HG03442 (cell line): ENCODE results near the gene TLX2.
A peak's percentile ranks its signal among the peaks of the same experiment; 100 is the strongest.
"Not testable (repeated sequence)": the region's sequence is repeated elsewhere in the genome, so short reads cannot be mapped to it uniquely, and the experiment has no call there.

ENCODE experiments used
- ATAC-seq: cut with Tn5 transposase; IDR thresholded peaks from one replicate; pipeline ENCODE4 v1.9.1; 2021; ENCODE audit warnings: mild to moderate bottlenecking, moderate library complexity; ENCODE audit not compliant: unreplicated experiment

TLX2 gene

DNA sequence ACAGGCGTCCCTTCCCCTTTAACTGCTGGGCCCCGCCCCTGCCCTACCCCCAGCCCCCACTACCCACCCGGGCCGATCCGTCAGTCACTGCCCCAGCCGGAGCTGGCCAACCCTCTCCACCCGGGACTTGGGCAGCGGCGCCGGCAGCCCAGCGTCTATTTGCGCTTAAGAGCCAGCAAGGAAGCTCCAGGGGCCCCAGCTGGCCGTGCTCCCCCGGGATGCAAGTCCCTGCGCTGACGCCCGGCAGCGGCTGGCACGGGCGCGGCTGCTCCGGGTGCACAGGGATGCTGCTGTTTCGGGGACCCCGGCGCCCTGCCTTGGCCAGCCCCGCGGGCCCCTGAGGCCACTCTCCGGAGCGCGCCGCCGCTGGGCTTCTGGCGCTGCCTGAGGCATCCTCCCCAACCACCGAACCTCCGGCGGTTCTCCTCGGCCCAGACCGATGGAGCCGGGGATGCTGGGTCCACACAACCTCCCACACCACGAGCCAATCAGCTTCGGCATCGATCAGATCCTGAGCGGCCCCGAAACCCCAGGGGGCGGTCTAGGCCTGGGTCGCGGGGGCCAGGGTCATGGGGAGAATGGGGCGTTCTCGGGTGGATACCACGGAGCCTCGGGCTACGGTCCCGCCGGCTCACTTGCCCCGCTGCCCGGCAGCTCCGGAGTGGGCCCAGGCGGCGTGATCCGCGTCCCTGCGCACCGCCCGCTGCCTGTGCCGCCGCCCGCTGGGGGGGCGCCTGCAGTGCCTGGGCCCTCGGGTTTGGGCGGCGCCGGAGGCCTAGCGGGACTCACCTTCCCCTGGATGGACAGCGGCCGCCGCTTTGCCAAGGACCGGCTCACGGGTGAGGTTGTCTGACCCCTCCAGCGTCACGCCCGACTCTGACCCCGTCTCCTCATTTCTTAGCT lies at the start of gene TLX2:
TLX2 (plus strand) TSS at position 83 of the 903 bp plus-strand sequence; CDS start at position 440, 357 bp downstream.
- no peak for ATAC-seq

GRCh38 chr2:74470742-74471141 lies 43.5 kb upstream of the TLX2 start:
- ATAC-seq, result not testable (repeated sequence)

GRCh38 chr2:74471332-74472065 lies 42.8 kb upstream of the TLX2 start:
- ATAC-seq, result no peak

- ATAC-seq, result peak; percentile 79
Observed at GRCh38 chr2:74472086-74472944, 41.9 kb upstream of the TLX2 start, which contains the start of gene MRPL53. TSS of gene MRPL53 (minus strand) at chr2:74472680. CDS start at chr2:74472660, 20 bp downstream.

- ATAC-seq, result peak; percentile 4
Observed at GRCh38 chr2:74472945-74473258, 41.3 kb upstream of the TLX2 start.

GRCh38 chr2:74474481-74474880 lies 39.8 kb upstream of the TLX2 start:
- no peak for ATAC-seq

- ATAC-seq, result no peak
Observed at GRCh38 chr2:74474899-74475298, 39.4 kb upstream of the TLX2 start.

DNA sequence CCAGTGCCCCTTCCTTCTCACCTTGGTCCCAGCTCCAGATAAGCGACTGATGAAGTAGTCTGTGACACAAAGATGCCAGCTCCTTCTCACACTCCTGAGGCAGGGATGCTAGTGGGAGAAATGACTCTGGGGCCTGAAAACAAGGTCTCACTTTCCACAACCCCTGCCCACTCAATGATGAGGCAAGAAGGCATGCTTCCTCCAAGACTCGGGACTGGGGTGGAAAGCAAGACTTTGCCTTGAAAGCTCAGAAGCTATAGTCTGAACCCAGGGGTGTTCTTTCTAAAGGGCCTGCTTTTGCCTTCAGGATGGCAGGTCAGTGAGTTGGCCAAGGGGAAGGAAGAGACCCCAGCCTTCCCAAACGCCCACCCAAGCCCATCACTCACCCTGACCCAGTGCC lies 32.8 kb upstream of the TLX2 start:
- no peak for ATAC-seq

GRCh38 chr2:74481961-74482800 lies 32.1 kb upstream of the TLX2 start:
- peak; percentile 34 for ATAC-seq

DNA sequence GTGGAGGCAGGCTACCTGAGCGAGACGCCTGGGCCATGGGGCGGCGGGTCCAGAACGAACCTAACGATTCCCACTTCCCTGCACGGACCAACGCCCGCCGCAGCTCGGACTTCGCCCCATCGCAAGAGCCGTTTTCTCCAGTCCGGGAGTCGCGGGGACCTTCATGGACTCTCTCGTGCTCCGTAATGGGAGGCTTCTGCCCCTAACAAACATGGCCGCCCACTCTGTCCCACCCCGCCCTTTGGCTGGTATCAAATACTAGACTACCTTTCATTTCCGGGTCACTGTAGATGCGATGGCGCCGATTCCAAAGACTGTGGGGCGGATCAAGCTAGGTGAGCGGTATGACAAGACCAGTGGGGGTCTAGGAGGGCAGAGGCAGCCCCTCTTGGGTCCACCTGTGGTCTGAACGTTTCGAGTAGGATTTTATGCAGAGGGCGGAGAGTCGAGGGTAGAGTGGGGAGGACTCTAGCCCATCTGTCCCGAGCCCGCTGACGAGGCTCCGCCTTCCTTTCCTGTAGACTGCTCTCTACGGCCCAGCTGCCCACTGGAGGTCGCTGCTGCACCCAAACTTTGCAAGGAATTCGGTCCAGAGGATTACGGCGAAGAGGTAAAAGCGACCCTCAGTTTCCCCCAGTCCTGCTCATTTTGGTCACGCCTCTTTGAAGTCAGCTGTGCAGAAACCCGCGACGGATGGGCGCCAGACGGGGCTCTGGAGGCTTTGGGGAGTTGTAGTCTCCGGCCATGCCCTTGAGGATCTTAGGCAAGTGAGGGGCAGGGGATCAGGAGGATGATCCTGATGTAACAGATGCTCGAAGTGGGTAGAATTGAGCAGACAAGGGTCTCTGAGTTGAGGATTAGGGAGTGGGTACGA lies 31.2 kb upstream of the TLX2 start, which contains the start of the genes CCDC142 and TTC31:
CCDC142 (minus strand) TSS at position 198 of the 874 bp plus-strand sequence; CDS start at position 37, 161 bp downstream.
TTC31 (plus strand) TSS at position 281 of the 874 bp plus-strand sequence; CDS start at position 296, 15 bp downstream.
- ATAC-seq, result peak; percentile 84

DNA sequence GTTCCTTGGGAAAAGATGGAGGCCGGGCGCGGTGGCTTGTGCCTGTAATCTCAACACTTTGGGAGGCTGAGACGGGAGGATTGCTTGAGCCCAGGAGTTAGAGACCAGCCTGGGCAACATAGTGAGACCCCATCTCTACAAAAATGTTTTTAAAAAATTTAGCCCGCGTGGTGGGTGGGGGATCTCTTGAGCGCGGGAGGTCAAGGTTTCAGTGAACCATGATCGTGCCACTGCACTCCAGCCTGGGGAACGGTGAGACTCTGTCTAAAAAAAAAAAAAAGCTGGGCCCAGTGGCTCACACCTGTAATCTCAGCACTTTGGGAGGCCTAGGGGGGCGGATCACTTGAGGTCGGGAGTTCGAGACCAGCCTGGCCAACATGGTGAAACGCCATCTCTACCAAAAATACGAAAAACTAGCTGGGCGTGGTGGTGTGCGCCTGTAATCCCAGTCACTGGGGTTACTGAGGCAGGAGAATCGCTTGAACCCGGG lies 30.5 kb upstream of the TLX2 start:
- ATAC-seq, result not testable (repeated sequence)

- no peak for ATAC-seq
Observed at GRCh38 chr2:74486141-74486540, 28.1 kb upstream of the TLX2 start.

GRCh38 chr2:74488643-74489481 lies 25.4 kb upstream of the TLX2 start:
- no peak for ATAC-seq

GRCh38 chr2:74489906-74490305 lies 24.3 kb upstream of the TLX2 start:
- no peak for ATAC-seq

- ATAC-seq, result no peak
Observed at GRCh38 chr2:74491648-74492544, 22.4 kb upstream of the TLX2 start.

GRCh38 chr2:74493546-74493945 lies 20.7 kb upstream of the TLX2 start:
- no peak for ATAC-seq

- ATAC-seq, result no peak
Observed at GRCh38 chr2:74495440-74495839, 18.8 kb upstream of the TLX2 start.
